Measurements from ENCODE around the gene SLC6A3.
"Not testable (repeated sequence)": the region's sequence is repeated elsewhere in the genome, so short reads cannot be mapped to it uniquely, and the experiment has no call there.

Gene SLC6A3

GRCh38 chr5:1439388-1440097 is 5.7 kb downstream of the SLC6A3 start:
- no peak for DNase-seq

GRCh38 chr5:1438871-1439270 is 6.4 kb downstream of the SLC6A3 start:
- no peak for DNase-seq

- no peak for DNase-seq
Observed at GRCh38 chr5:1437876-1438559, 7.2 kb downstream of the SLC6A3 start.

- peak; percentile 19 to 47 for DNase-seq
Observed at GRCh38 chr5:1437226-1437829, 7.9 kb downstream of the SLC6A3 start.

GRCh38 chr5:1436681-1437080 is 8.6 kb downstream of the SLC6A3 start:
- DNase-seq = no peak

- DNase-seq = no peak
Observed at GRCh38 chr5:1436036-1436435, 9.2 kb downstream of the SLC6A3 start.

GRCh38 chr5:1435369-1435768 is 9.9 kb downstream of the SLC6A3 start:
- no peak for DNase-seq

- no peak for DNase-seq
Observed at GRCh38 chr5:1432296-1432695, 12.9 kb downstream of the SLC6A3 start.

- DNase-seq = no peak
Observed at GRCh38 chr5:1431896-1432295, 13.3 kb downstream of the SLC6A3 start.

GRCh38 chr5:1431021-1431811 is 14.0 kb downstream of the SLC6A3 start:
- DNase-seq = no peak

GRCh38 chr5:1430121-1430795 is 15.0 kb downstream of the SLC6A3 start:
- no peak for DNase-seq

- no peak for DNase-seq
Observed at GRCh38 chr5:1429496-1429895, 15.7 kb downstream of the SLC6A3 start.

GRCh38 chr5:1429066-1429465 is 16.2 kb downstream of the SLC6A3 start:
- no peak for DNase-seq

- DNase-seq = no peak
Observed at GRCh38 chr5:1428107-1428506, 17.1 kb downstream of the SLC6A3 start.

- no peak for DNase-seq
Observed at GRCh38 chr5:1424716-1425115, 20.5 kb downstream of the SLC6A3 start.

- no peak for DNase-seq
Observed at GRCh38 chr5:1423901-1424603, 21.2 kb downstream of the SLC6A3 start.

- DNase-seq = not testable (repeated sequence)
Observed at GRCh38 chr5:1422522-1422921, 22.7 kb downstream of the SLC6A3 start.

GRCh38 chr5:1421521-1422341 is 23.5 kb downstream of the SLC6A3 start:
- no peak for DNase-seq

- DNase-seq = no peak
Observed at GRCh38 chr5:1420211-1421195, 24.7 kb downstream of the SLC6A3 start.

Data from NCI-H1930 (cell line).